GM12801 (cell line): ENCODE results near the gene ZNF521.

Experiments
- TF ChIP-seq, protein P1 (sequence below): IDR thresholded peaks from one replicate; pipeline ENCODE4 v1.5.1; 2011; ENCODE audit warnings: control low read depth; ENCODE audit not compliant: insufficient read length; ENCODE audit errors: extremely low read depth

ZNF521 gene

DNA sequence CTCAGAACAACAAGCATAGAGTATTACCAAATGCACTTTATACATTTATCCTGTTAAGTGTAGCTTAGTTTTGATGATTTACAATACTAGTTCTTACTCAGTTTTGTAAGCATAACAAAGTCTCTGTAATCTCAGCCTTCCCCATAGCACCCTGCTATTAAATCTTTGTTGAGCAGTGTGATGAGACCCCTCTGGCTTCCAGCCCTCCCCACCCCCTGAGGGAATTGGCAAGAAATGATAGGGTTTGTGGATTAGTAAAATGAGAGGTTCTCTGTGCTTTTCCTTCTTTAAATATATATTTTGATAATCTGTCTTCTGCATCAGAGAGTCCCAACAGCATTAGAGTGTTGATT, 37.2 kb downstream of the ZNF521 start:
- TF ChIP-seq, protein P1, sequence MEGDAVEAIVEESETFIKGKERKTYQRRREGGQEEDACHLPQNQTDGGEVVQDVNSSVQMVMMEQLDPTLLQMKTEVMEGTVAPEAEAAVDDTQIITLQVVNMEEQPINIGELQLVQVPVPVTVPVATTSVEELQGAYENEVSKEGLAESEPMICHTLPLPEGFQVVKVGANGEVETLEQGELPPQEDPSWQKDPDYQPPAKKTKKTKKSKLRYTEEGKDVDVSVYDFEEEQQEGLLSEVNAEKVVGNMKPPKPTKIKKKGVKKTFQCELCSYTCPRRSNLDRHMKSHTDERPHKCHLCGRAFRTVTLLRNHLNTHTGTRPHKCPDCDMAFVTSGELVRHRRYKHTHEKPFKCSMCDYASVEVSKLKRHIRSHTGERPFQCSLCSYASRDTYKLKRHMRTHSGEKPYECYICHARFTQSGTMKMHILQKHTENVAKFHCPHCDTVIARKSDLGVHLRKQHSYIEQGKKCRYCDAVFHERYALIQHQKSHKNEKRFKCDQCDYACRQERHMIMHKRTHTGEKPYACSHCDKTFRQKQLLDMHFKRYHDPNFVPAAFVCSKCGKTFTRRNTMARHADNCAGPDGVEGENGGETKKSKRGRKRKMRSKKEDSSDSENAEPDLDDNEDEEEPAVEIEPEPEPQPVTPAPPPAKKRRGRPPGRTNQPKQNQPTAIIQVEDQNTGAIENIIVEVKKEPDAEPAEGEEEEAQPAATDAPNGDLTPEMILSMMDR, result no peak

DNA sequence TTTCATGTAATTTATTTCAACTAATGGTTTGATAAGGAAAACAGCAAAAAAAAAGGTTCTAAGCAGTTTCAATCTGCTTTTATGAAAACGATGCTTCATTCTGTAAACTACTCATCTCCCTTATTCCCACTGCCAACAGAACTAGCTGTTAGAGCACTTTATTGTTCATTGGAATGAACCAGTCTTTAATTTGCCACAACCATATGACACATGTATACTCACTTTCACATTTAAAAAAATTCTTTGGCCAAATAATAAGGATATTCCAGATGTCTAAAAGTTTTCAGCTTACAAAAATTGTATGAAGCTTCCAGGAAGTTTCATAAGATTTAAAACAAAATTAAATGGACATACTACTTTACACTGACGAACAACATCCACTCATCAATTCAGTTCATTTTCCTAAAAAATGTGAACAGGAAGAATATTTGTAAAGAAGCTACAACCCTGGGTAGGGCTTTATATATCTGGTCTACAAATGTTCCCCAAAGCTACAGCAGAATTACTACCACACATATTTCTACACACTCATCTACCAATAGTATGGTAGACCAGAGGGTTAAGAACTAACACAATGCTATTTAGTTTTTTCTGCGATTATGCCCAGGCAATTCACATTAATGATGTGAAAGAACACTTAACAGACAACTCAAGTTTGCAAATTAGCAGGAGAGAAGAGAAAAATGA, 37.7 kb downstream of the ZNF521 start:
- TF ChIP-seq, protein P1, result no peak

DNA sequence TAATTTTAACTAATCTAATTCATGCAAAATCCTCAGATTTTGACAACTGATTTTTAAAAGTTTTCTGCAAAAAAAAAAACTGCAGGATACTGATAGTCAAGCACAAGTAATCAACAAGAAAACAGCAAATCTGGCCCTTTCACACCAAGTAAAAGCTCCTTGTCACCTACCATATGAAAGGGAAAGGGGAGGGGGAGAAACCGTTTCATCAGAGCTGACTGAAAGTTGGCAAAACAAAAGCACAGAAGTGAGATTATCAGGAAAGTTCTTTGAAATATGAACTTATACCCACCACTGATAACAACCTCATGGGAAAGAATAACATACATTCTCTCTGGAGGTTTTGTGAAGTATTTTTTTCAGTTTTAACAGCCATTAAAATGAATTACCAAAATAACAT, 38.7 kb downstream of the ZNF521 start:
- TF ChIP-seq, protein P1, result no peak

DNA sequence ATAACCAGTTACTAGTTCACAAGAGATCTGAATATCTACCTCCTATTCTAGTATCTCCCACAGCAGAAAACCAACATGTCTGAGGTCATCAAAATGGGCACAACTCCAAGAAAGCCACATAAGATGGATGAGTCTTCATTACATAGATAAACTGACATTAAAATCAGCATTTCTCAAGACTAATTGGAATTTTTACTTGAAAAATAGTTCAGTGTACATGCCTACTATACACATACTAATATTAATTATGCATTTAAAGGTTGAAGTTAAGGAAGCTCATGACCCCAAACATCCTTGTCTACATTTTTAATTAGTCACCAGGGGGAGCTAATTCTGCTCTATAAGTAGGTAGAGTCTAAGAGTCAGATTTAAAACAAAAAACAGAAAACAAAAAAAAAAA, 41.9 kb downstream of the ZNF521 start:
- TF ChIP-seq, protein P1, result no peak

DNA sequence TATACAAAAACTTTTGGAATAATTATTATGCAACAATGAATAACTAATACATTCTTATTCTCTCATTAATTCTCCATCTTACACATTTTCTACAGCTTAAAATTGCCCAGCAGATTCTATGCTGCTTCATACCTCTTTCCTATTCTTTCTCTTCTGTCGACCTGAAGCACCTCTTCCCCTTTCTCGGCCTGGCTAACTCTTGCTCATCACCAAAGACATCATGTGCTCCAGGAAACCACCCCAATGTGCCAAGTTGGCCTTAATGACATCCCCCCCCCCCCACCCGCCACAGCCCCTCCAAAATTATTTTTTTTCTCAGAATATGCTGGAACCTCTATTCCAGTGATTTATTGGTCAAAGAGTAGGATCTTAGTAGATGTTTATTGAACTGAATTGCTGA, 43.6 kb downstream of the ZNF521 start:
- TF ChIP-seq, protein P1, result no peak

DNA sequence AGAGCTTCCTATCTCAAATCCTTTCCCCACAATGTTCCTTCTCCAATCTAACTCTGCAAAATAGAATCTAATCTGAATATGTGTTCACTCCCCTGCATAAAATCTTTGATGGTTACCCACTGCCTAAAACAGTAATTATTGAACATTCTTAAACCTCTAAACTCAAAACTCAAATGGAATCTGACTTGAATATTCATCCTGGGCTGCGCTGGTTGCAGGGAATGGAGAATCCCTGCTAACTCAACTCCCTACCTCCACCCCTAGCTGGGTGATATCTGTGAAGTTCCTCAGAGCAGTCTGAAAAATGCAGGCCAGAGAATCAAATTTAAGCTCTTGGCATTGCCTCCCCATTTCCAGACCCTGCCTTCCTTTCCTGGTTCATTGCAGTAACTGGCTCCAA, 44.8 kb downstream of the ZNF521 start:
- TF ChIP-seq, protein P1, result no peak

DNA sequence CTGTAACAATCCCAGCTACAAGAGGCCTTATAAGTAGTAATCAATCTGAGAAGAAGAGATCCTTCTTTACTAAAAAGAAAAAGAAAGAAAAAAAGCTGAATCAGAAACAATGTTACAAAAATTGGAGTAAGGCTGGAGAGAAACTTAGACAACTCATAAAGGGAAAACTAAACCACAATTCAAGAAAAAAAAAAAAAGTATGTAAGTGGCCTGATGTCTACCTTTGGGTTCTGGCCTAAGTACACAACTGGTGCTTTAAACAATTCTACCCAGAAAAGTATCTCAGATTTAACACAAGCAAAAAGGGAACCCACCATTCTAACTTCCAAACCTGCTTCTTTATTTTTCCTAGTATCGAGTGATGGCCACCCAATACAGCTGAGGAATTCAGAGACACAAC, 45.3 kb downstream of the ZNF521 start:
- TF ChIP-seq, protein P1, result no peak
